ENCODE results near the gene PARP11.

Gene PARP11, protein sequence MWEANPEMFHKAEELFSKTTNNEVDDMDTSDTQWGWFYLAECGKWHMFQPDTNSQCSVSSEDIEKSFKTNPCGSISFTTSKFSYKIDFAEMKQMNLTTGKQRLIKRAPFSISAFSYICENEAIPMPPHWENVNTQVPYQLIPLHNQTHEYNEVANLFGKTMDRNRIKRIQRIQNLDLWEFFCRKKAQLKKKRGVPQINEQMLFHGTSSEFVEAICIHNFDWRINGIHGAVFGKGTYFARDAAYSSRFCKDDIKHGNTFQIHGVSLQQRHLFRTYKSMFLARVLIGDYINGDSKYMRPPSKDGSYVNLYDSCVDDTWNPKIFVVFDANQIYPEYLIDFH

DNA sequence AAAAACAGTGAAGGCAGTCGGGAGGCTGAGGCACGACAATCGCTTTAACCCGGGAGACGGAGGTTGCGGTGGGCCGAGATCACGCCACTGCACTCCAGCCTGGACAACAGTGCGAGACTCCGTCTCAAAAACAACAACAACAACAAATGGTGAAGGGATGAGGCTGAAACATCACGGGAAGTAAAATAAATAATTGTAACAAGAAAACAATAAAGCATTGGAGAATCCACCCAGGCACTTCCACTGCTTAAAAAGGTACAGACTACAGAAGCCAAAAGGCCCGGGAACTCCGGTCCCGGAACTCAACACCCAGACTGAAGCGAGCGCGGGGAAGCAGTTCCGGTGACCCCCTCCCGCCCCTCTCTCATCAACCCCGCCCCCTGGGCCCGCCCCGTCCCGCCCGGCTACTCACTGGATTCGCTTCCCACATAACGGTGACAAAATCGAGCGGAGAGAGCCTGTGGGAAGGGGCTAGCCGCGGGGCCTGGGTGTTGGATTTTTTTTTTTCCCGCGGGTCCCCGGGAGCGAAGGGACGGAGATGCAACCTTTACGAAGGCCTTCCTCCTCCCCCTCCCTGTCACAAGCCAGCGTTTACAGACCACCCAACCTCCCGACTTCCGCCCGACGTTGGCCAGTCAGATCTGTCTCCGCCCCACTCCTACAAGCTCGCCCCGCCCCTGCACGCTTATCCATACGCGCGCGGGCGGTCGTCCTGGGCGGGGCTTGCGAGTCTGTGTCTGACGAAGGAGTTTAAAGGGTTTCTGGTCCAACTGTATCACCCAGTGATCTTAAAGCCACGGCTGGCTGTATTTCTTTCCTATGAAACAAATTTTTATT is at the start of gene PARP11:
Gene PARP11, minus strand, starts transcription at position 600 of the 837 bp plus-strand sequence. Its CDS starts 170 bp downstream, at position 430.
- TF ChIP-seq, protein P1, sequence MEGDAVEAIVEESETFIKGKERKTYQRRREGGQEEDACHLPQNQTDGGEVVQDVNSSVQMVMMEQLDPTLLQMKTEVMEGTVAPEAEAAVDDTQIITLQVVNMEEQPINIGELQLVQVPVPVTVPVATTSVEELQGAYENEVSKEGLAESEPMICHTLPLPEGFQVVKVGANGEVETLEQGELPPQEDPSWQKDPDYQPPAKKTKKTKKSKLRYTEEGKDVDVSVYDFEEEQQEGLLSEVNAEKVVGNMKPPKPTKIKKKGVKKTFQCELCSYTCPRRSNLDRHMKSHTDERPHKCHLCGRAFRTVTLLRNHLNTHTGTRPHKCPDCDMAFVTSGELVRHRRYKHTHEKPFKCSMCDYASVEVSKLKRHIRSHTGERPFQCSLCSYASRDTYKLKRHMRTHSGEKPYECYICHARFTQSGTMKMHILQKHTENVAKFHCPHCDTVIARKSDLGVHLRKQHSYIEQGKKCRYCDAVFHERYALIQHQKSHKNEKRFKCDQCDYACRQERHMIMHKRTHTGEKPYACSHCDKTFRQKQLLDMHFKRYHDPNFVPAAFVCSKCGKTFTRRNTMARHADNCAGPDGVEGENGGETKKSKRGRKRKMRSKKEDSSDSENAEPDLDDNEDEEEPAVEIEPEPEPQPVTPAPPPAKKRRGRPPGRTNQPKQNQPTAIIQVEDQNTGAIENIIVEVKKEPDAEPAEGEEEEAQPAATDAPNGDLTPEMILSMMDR (IDR thresholded peaks at IDR 0.05; ENCODE audit: low read depth, low read length, missing control alignments), result no peak

DNA sequence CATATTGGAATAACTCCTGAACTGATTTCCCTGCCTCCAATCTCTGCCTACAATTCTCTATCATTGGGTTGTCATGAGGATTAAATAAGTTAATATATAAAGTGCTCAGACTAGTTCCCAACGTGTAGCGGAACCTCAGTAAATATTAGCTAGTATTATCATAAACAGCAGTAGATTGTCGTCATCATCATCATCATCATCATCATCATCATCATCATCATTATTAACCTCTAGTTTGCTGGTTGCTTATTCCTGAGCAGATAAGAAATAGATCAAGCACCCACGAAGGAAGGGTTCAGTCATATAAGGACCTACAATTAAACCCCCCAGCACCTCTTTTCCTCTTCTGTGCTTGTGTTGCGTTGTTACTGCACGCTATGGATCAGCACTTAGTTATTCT is 48.8 kb upstream of the PARP11 start:
- TF ChIP-seq, protein P1 (IDR thresholded peaks at IDR 0.05; ENCODE audit: low read depth, low read length, missing control alignments), result no peak
- DNase-seq (ENCODE audit: extremely low read depth, low read depth), result no peak
- no peak overlapping the region for H3K4me3 ChIP-seq (replicated peaks; ENCODE audit: low read depth, low read length)

More for the DNA sequence above, at the start of gene PARP11:
- DNase-seq (ENCODE audit: extremely low read depth, low read depth), result peak; percentile 76
- peak within 1 kb of the TSS; percentile 70 for H3K4me3 ChIP-seq (replicated peaks; ENCODE audit: low read depth, low read length)

DNA sequence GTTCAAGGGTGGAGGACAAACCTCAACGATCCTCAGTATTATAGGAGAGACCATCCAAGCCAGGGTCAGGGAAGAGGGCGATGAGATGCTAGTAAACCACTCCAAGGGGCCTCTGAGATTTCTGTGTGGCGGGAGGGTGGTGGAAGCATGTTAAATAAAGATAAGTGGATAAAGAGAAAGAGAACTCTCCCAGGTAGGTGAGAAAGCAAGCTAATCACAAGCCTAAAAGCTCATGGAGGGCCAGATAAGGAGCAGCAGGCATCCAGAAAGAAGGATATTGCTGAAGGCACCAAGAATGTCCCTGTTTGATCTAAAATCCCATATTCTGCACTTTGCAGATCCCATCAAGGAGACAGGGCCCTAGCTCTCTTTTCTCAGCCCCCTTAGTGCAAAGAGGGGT is 48.3 kb upstream of the PARP11 start:
- TF ChIP-seq, protein P1 (IDR thresholded peaks at IDR 0.05; ENCODE audit: low read depth, low read length, missing control alignments), result no peak
- no peak for DNase-seq (ENCODE audit: extremely low read depth, low read depth)
- no peak overlapping the region for H3K4me3 ChIP-seq (replicated peaks; ENCODE audit: low read depth, low read length)

DNA sequence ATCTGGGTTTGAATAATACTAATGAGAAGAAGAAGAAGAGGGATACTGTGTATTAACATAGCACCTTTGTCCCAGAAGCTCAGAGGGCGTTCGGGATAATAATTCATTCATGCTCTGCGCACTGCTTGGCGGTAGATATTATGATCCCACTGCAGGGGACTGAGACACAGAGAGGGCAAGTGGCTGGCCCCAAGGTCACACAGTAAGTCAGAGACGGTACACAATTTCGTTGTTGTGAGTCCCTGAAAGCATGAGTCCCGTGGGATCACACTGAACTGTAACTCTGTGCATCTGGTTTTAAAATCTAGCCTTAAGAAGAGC is 47.9 kb upstream of the PARP11 start:
- no peak for DNase-seq (ENCODE audit: extremely low read depth, low read depth)
- H3K4me3 ChIP-seq (replicated peaks; ENCODE audit: low read depth, low read length), result no peak overlapping the region
- TF ChIP-seq, protein P1 (IDR thresholded peaks at IDR 0.05; ENCODE audit: low read depth, low read length, missing control alignments), result no peak

DNA sequence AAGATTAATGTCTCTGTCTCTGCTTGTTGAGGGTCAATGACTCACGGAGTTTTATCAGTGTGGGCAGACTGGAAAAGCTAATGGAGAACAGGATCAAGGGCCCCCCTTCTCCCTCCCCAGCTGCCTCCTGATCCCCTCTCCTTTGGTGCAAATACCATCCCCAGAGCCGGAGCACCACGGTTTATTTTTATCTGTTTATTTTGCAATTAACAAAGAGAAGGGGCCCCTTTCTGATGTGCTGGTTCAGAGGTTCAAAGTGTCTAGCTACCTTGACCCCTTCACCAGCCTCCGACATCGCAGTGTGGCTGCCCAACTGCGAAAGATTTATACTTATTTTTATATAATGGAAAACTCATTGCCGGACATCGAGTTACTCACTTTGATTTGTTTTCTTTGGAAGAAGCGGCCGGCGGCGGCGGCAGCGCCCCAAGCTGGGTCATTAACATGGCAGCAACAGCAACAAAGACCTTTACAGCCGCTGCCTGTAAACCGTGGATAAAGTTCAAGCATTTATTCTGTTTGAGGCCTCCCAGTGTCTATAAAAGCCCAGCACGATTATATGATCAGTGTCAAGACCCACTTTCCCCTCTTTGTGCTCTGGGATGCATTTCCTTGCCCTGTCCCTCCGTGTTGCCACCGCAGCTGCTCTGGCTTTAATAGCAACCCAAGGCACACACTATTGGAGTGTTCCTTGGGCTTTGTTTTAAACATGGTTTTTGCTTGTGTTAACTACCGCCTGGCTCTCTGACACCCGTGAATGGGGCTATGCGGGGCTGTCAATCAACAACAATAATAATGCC is 47.4 kb upstream of the PARP11 start:
- H3K4me3 ChIP-seq (replicated peaks; ENCODE audit: low read depth, low read length), result no peak overlapping the region
- TF ChIP-seq, protein P1 (IDR thresholded peaks at IDR 0.05; ENCODE audit: low read depth, low read length, missing control alignments), result no peak
- DNase-seq (ENCODE audit: extremely low read depth, low read depth), result no peak

DNA sequence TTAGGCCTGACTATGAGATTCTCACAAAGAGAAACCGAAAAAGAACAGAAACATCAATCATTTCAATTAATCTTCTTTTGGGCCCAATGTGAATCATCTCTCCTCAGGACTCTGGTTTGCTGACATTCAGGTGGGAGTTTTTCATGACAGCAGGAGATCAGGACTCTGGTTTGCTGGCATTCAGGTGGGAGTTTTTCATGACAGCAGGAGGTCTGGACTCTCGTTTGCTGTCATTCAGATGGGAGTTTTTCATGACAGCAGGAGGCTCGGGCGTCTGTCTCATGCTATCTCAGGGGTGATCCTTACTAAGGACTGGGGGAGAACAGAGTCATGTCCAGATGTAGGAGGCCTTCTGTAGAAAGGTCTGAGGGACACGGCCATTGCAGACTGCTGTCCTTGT is 40.1 kb upstream of the PARP11 start:
- H3K4me3 ChIP-seq (replicated peaks; ENCODE audit: low read depth, low read length), result no peak overlapping the region
- DNase-seq (ENCODE audit: extremely low read depth, low read depth), result no peak
- TF ChIP-seq, protein P1 (IDR thresholded peaks at IDR 0.05; ENCODE audit: low read depth, low read length, missing control alignments), result no peak

All from HFF-Myc (cell line).